ENCODE results near the gene GALC. TPM values are rescaled to one million over a fixed set of nuclear protein-coding genes. Genes with fewer than 3 reads are reported as not detected.

Gene GALC
- polyA plus RNA-seq, 1 donor from 2014 or later, result 42.6 TPM

- H3K9me3 ChIP-seq (ENCODE audit: low read length), result no peaks in the 10 kb centered on the region
- no peaks in the 10 kb centered on the region for H3F3A ChIP-seq (ENCODE audit: insufficient read depth, low read length, poor library complexity, severe bottlenecking)
- H3K79me2 ChIP-seq (replicated peaks; ENCODE audit: insufficient read depth, low read length), result no peaks in the 10 kb centered on the region
- no peak overlapping the region for H3K27ac ChIP-seq (ENCODE audit: low read length)
- TF ChIP-seq EP300 (conservative IDR thresholded peaks at IDR 0.05; ENCODE audit: poor library complexity, severe bottlenecking), result no peak
- no peak for TF ChIP-seq SMC3 (conservative IDR thresholded peaks at IDR 0.05; ENCODE audit: poor library complexity)
- no peak for TF ChIP-seq EZH2 (IDR thresholded peaks at IDR 0.05; ENCODE audit: borderline replicate concordance, insufficient read depth, low read length, poor library complexity, severe bottlenecking)
- TF ChIP-seq REST (IDR thresholded peaks at IDR 0.05; ENCODE audit: borderline replicate concordance), result no peak
- TF ChIP-seq MXI1 (conservative IDR thresholded peaks at IDR 0.05; ENCODE audit: poor library complexity, severe bottlenecking), result no peak
- no peak for TF ChIP-seq TAF1 (IDR thresholded peaks at IDR 0.05; ENCODE audit: low read depth)
- TF ChIP-seq RAD21 (conservative IDR thresholded peaks at IDR 0.05), result no peak
- TF ChIP-seq CTCF (IDR thresholded peaks at IDR 0.05; ENCODE audit: poor library complexity, severe bottlenecking), result no peak
- TF ChIP-seq POLR2AphosphoS5 (IDR thresholded peaks at IDR 0.05), result no peak
- H3K9me2 ChIP-seq (ENCODE audit: insufficient read depth, low read length), result no peaks in the 10 kb centered on the region
- H3K27me3 ChIP-seq (ENCODE audit: insufficient read depth, low read depth, low read length), result no peaks in the 10 kb centered on the region
- no peak overlapping the region for H3K4me3 ChIP-seq (ENCODE audit: low read length)
- H3K4me2 ChIP-seq (ENCODE audit: low read length), result no peak overlapping the region
- H2AFZ ChIP-seq (ENCODE audit: low read depth, low read length), result no peak overlapping the region
- H4K20me1 ChIP-seq (ENCODE audit: insufficient read depth), result no peaks in the 10 kb centered on the region
- H3K36me3 ChIP-seq (ENCODE audit: insufficient read depth, low read length), result no peaks in the 10 kb centered on the region
- no peak overlapping the region for H3K9ac ChIP-seq (ENCODE audit: low read length)
These were observed 17.3 kb downstream of the GALC start for GRCh38 chr14:87975636-87976035.

DNA sequence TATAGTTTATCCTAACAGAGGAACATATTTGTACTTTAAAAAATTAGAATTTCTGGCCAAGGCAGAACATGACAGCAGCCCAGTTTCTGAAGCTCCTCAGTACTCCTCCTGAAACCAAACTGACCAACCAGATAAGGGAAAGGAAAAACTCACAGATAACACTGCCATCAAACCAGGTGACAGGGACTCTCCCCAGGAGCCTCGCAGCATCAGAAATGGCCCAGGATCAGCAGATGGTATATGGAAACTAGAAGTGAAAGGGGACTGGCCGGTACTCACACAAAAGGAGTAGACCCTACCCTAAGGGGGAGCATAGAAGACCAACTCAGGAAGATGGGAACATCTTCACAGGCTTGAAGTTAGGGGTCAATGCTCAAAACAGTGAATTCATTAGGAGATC is 22.0 kb downstream of the GALC start:
- Histone ChIP-seq H3K27ac (ENCODE audit: low read length) (no peak overlapping the region), H2AFZ (ENCODE audit: low read depth, low read length) (no peak overlapping the region), H3F3A (ENCODE audit: insufficient read depth, low read length, poor library complexity, severe bottlenecking) (no peaks in the 10 kb centered on the region), H4K20me1 (ENCODE audit: insufficient read depth) (no peaks in the 10 kb centered on the region), H3K9ac (ENCODE audit: low read length) (no peak overlapping the region), H3K27me3 (ENCODE audit: insufficient read depth, low read depth, low read length) (no peaks in the 10 kb centered on the region), H3K4me3 (ENCODE audit: low read length) (no peak overlapping the region), H3K79me2 (replicated peaks; ENCODE audit: insufficient read depth, low read length) (no peaks in the 10 kb centered on the region), H3K9me2 (ENCODE audit: insufficient read depth, low read length) (no peaks in the 10 kb centered on the region), H3K4me2 (ENCODE audit: low read length) (no peak overlapping the region), H3K9me3 (ENCODE audit: low read length) (no peaks in the 10 kb centered on the region), H3K36me3 (ENCODE audit: insufficient read depth, low read length) (no peaks in the 10 kb centered on the region)
- TF ChIP-seq EZH2 (IDR thresholded peaks at IDR 0.05; ENCODE audit: borderline replicate concordance, insufficient read depth, low read length, poor library complexity, severe bottlenecking) (no peak), RAD21 (conservative IDR thresholded peaks at IDR 0.05) (no peak), POLR2AphosphoS5 (IDR thresholded peaks at IDR 0.05) (no peak), TAF1 (IDR thresholded peaks at IDR 0.05; ENCODE audit: low read depth) (no peak), SMC3 (conservative IDR thresholded peaks at IDR 0.05; ENCODE audit: poor library complexity) (no peak), EP300 (conservative IDR thresholded peaks at IDR 0.05; ENCODE audit: poor library complexity, severe bottlenecking) (no peak)
